HCT116 (cell line): ENCODE results near the gene ZBTB8B.
"Not testable (repeated sequence)": the region's sequence is repeated elsewhere in the genome, so short reads cannot be mapped to it uniquely, and the experiment has no call there.

Experiments used
- CEBPB ChIP-seq: IDR thresholded peaks from 2 replicates; pipeline ENCODE4 v1.6.1; 2012; ENCODE audit warnings: low read depth
- CTCF ChIP-seq, 3 experiments: fragments of 200-600 bp in 1 of 3; sonication (generic) in 1 of 3; IDR thresholded peaks in 2 of 3; conservative IDR thresholded peaks in 1 of 3; 2 replicates each; pipeline ENCODE4 v1.5.1; 2012 to 2017; ENCODE audit warnings: low read depth in 2 of 3, low read length in 2 of 3, antibody characterized with exemption in 1 of 3, borderline replicate concordance in 1 of 3, control low read depth in 1 of 3, mild to moderate bottlenecking in 1 of 3, mixed read lengths in 1 of 3, mixed run types in 1 of 3, moderate library complexity in 1 of 3; ENCODE audit not compliant: insufficient read depth in 1 of 3
- ELF1 ChIP-seq: IDR thresholded peaks from 2 replicates; pipeline ENCODE4 v1.6.1; 2012; ENCODE audit warnings: low read depth, borderline replicate concordance
- EZH2 ChIP-seq: fragments of 200-600 bp; sonication (generic); IDR thresholded peaks from 2 replicates; pipeline ENCODE4 v1.6.1; 2017; ENCODE audit warnings: antibody characterized with exemption, mixed run types
- POLR2A ChIP-seq: IDR thresholded peaks from 2 replicates; pipeline ENCODE4 v1.7.0; 2011; ENCODE audit warnings: borderline replicate concordance; ENCODE audit not compliant: insufficient read depth, insufficient read length; ENCODE audit errors: extremely low read depth
- TCF7L2 ChIP-seq: IDR thresholded peaks from 2 replicates; pipeline ENCODE4 v1.7.0; 2011; ENCODE audit warnings: borderline replicate concordance, inconsistent platforms; ENCODE audit not compliant: insufficient read depth, insufficient read length; ENCODE audit errors: extremely low read depth

GRCh38 chr1:32441467-32441866 is 23.4 kb upstream of the ZBTB8B start:
- TF ChIP-seq CTCF (IDR thresholded peaks at IDR 0.05 in 2 of 3, conservative IDR thresholded peaks at IDR 0.05 in 1 of 3; ENCODE audit: borderline replicate concordance in 1 of 3, insufficient read depth in 1 of 3, low read depth in 2 of 3, low read length in 2 of 3); ELF1; TCF7L2; EZH2; POLR2A; CEBPB: not testable (repeated sequence)
